Upper lobe of left lung (tissue), 4 donors: Measurements from ENCODE around the gene GOLGA8N.
"Not testable (repeated sequence)": the region's sequence is repeated elsewhere in the genome, so short reads cannot be mapped to it uniquely, and the experiment has no call there.

ENCODE experiments used
- EP300 ChIP-seq, 4 donors: sonication (generic); formaldehyde crosslinking; IDR thresholded peaks; one replicate each; pipeline ENCODE4 v1.5.1; 2017; ENCODE audit warnings: antibody characterized with exemption in 4 of 4, control low read depth in 2 of 4
- POLR2A ChIP-seq, 4 donors: fragments of 450-650 bp; IDR thresholded peaks; one replicate each; pipeline ENCODE4 v1.5.1; 2016 to 2017; ENCODE audit warnings: antibody characterized with exemption in 4 of 4, mild to moderate bottlenecking in 2 of 4
- TF ChIP-seq, protein P1 (sequence below), 6 experiments: fragments of 450-650 bp in 4 of 6; fragments of 200-600 bp in 2 of 6; sonication (generic) in 2 of 6; IDR thresholded peaks; one replicate each; pipeline ENCODE4 v1.5.1; 2016 to 2019; ENCODE audit warnings: antibody characterized with exemption in 6 of 6

DNA sequence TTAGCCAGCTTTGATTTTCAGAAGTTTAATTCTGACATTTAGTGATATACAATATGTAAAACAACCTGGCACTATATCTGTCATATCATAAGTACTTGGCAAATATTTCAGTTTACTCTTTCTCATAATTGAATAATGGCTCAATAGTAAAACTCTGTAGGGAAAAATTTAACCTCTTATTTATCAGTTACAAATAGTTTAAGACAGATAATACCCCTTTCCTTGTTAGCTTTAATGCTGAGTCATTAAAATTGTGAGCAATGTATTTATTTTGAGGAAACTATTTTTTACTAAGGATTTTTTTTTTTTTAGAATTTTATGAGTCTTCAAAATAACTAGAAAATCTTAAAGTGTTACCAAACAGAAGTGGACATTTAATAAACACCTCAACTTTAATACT, 38.7 kb upstream of the GOLGA8N start:
- TF ChIP-seq POLR2A, EP300 (IDR thresholded peaks at IDR 0.05): not testable (repeated sequence)
- TF ChIP-seq, protein P1, sequence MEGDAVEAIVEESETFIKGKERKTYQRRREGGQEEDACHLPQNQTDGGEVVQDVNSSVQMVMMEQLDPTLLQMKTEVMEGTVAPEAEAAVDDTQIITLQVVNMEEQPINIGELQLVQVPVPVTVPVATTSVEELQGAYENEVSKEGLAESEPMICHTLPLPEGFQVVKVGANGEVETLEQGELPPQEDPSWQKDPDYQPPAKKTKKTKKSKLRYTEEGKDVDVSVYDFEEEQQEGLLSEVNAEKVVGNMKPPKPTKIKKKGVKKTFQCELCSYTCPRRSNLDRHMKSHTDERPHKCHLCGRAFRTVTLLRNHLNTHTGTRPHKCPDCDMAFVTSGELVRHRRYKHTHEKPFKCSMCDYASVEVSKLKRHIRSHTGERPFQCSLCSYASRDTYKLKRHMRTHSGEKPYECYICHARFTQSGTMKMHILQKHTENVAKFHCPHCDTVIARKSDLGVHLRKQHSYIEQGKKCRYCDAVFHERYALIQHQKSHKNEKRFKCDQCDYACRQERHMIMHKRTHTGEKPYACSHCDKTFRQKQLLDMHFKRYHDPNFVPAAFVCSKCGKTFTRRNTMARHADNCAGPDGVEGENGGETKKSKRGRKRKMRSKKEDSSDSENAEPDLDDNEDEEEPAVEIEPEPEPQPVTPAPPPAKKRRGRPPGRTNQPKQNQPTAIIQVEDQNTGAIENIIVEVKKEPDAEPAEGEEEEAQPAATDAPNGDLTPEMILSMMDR (IDR thresholded peaks at IDR 0.05) = not testable (repeated sequence)
